ENCODE data around the gene ZMYM2. TPM values are rescaled to one million over a fixed set of nuclear protein-coding genes. Genes with fewer than 3 reads are reported as not detected.

The ZMYM2 gene
- total RNA-seq, 2 experiments from 2014 or later: 59.9 to 64.7 TPM

- Histone ChIP-seq H3K27ac (ENCODE audit: low read depth, low read length, poor library complexity, severe bottlenecking) (no peak overlapping the region), H3K36me3 (ENCODE audit: insufficient read depth, low read length) (peaks cover 95% of the 10 kb centered on the region), H3K4me1 (ENCODE audit: insufficient read depth, low read length, poor library complexity, severe bottlenecking) (no peaks in the 10 kb centered on the region), H3K9me3 (ENCODE audit: low read length) (peaks cover 32% of the 10 kb centered on the region), H3K79me2 (ENCODE audit: insufficient read depth, low read depth, low read length) (peaks cover 45% of the 10 kb centered on the region), H2AFZ (ENCODE audit: low read length) (no peak overlapping the region), H3K4me2 (ENCODE audit: low read length) (no peak overlapping the region), H3K9me2 (ENCODE audit: insufficient read depth, low read length) (no peaks in the 10 kb centered on the region), H3K4me3 (ENCODE audit: low read depth, low read length, poor library complexity, severe bottlenecking) (no peak overlapping the region), H4K20me1 (ENCODE audit: insufficient read depth, low read length) (no peaks in the 10 kb centered on the region)
- POLR2A ChIA-PET: no interaction called here
- no peak for TF ChIP-seq EZH2phosphoT487 (IDR thresholded peaks at IDR 0.05; ENCODE audit: borderline replicate concordance, low read depth, low read length)
- TF ChIP-seq CTCF (conservative IDR thresholded peaks at IDR 0.05; ENCODE audit: low read length): no peak
- no peak for DNase-seq (ENCODE audit: low spot score)
- no TSS peak for BruUV-seq (replicated peaks)
- intact Hi-C loops (cut with micrococcal nuclease; ENCODE audit: unreplicated experiment): no loop called here
- CTCF ChIA-PET (ENCODE audit: unreplicated experiment): no interaction called here
Measured at GRCh38 chr13:20015763-20016162, 57.2 kb downstream of the ZMYM2 start.

- Histone ChIP-seq H4K20me1 (ENCODE audit: insufficient read depth, low read length) (no peaks in the 10 kb centered on the region), H2AFZ (ENCODE audit: low read length) (no peak overlapping the region), H3K9me2 (ENCODE audit: insufficient read depth, low read length) (no peaks in the 10 kb centered on the region), H3K9me3 (ENCODE audit: low read length) (peaks cover 32% of the 10 kb centered on the region), H3K4me3 (ENCODE audit: low read depth, low read length, poor library complexity, severe bottlenecking) (no peak overlapping the region), H3K27ac (ENCODE audit: low read depth, low read length, poor library complexity, severe bottlenecking) (no peak overlapping the region), H3K4me1 (ENCODE audit: insufficient read depth, low read length, poor library complexity, severe bottlenecking) (no peaks in the 10 kb centered on the region), H3K36me3 (ENCODE audit: insufficient read depth, low read length) (peaks cover 92% of the 10 kb centered on the region), H3K79me2 (ENCODE audit: insufficient read depth, low read depth, low read length) (peaks cover 45% of the 10 kb centered on the region), H3K4me2 (ENCODE audit: low read length) (no peak overlapping the region)
- no TSS peak for BruUV-seq (replicated peaks)
- intact Hi-C loops (cut with micrococcal nuclease; ENCODE audit: unreplicated experiment): no loop called here
- POLR2A ChIA-PET: no interaction called here
- TF ChIP-seq EZH2phosphoT487 (IDR thresholded peaks at IDR 0.05; ENCODE audit: borderline replicate concordance, low read depth, low read length) (no peak), CTCF (conservative IDR thresholded peaks at IDR 0.05; ENCODE audit: low read length) (no peak)
- CTCF ChIA-PET (ENCODE audit: unreplicated experiment): no interaction called here
- no peak for DNase-seq (ENCODE audit: low spot score)
Measured at GRCh38 chr13:20016649-20017364, 58.3 kb downstream of the ZMYM2 start.

GRCh38 chr13:20017365-20017711, 58.8 kb downstream of the ZMYM2 start:
- no peak overlapping the region for H3K27ac ChIP-seq (ENCODE audit: low read depth, low read length, poor library complexity, severe bottlenecking)
- BruUV-seq (replicated peaks): no TSS peak
- DNase-seq (ENCODE audit: low spot score): no peak
- no peak overlapping the region for H2AFZ ChIP-seq (ENCODE audit: low read length)
- no peak for TF ChIP-seq EZH2phosphoT487 (IDR thresholded peaks at IDR 0.05; ENCODE audit: borderline replicate concordance, low read depth, low read length)
- no peak for TF ChIP-seq CTCF (conservative IDR thresholded peaks at IDR 0.05; ENCODE audit: low read length)
- H3K4me1 ChIP-seq (ENCODE audit: insufficient read depth, low read length, poor library complexity, severe bottlenecking): no peaks in the 10 kb centered on the region
- intact Hi-C loops (cut with micrococcal nuclease; ENCODE audit: unreplicated experiment): no loop called here
- no peaks in the 10 kb centered on the region for H3K9me2 ChIP-seq (ENCODE audit: insufficient read depth, low read length)
- H3K79me2 ChIP-seq (ENCODE audit: insufficient read depth, low read depth, low read length): peaks cover 45% of the 10 kb centered on the region
- no peak overlapping the region for H3K4me3 ChIP-seq (ENCODE audit: low read depth, low read length, poor library complexity, severe bottlenecking)
- H3K9me3 ChIP-seq (ENCODE audit: low read length): peaks cover 32% of the 10 kb centered on the region
- ChIA-PET POLR2A (interaction anchor here (0.6 kb wide), 1 partner anchor 31 kb away, joined by 3 read pairs; no protein-coding TSS in a partner anchor), CTCF (ENCODE audit: unreplicated experiment) (no interaction called here)
- peaks cover 92% of the 10 kb centered on the region for H3K36me3 ChIP-seq (ENCODE audit: insufficient read depth, low read length)
- no peaks in the 10 kb centered on the region for H4K20me1 ChIP-seq (ENCODE audit: insufficient read depth, low read length)
- no peak overlapping the region for H3K4me2 ChIP-seq (ENCODE audit: low read length)
